HUDEP-2 (cell line): ENCODE data around the gene ERICH6.
A peak's percentile ranks its signal among the peaks of the same experiment; 100 is the strongest.

Experiments
- DNase-seq, 76 experiments: peaks; one replicate each; lab custom pipeline; 2025; ENCODE audit not compliant: unreplicated experiment in 76 of 76; lab: John Stamatoyannopoulos, UW

Gene ERICH6

GRCh38 chr3:150737874-150738679 is 34.4 kb upstream of the ERICH6 start:
- peak in 71 of 76 experiments; percentile 16 to 87 (median 62) for DNase-seq

GRCh38 chr3:150736903-150737832 is 33.4 kb upstream of the ERICH6 start:
- DNase-seq: no peak

GRCh38 chr3:150736316-150736719 is 32.6 kb upstream of the ERICH6 start:
- no peak for DNase-seq

GRCh38 chr3:150734795-150735119 is 31.0 kb upstream of the ERICH6 start:
- no peak for DNase-seq

GRCh38 chr3:150733936-150734794 is 30.4 kb upstream of the ERICH6 start:
- peak in 56 of 76 experiments; percentile 26 to 90 (median 66) for DNase-seq

GRCh38 chr3:150733373-150733935 is 29.7 kb upstream of the ERICH6 start:
- DNase-seq: peak in 74 of 76 experiments; percentile 67 to 98 (median 91)

- peak in 74 of 76 experiments; percentile 17 to 88 (median 64) for DNase-seq
Observed at GRCh38 chr3:150729682-150730360, 26.1 kb upstream of the ERICH6 start.

- DNase-seq: peak in 52 of 76 experiments; percentile 7 to 70 (median 31)
Observed at GRCh38 chr3:150727653-150728502, 24.2 kb upstream of the ERICH6 start.

- peak in 12 of 76 experiments; percentile 3 to 35 (median 25) for DNase-seq
Observed at GRCh38 chr3:150725548-150725947, 21.8 kb upstream of the ERICH6 start.

- DNase-seq: no peak
Observed at GRCh38 chr3:150723946-150724345, 20.2 kb upstream of the ERICH6 start.

GRCh38 chr3:150722267-150722666 is 18.5 kb upstream of the ERICH6 start:
- DNase-seq: no peak

GRCh38 chr3:150721285-150722130 is 17.8 kb upstream of the ERICH6 start:
- DNase-seq: peak in 31 of 76 experiments; percentile 10 to 75 (median 50)

GRCh38 chr3:150720444-150720843 is 16.7 kb upstream of the ERICH6 start:
- DNase-seq: no peak

GRCh38 chr3:150710097-150710496 is 6.4 kb upstream of the ERICH6 start:
- no peak for DNase-seq

- no peak for DNase-seq
Observed at GRCh38 chr3:150703299-150703755, 393 bp downstream of the ERICH6 start.

- no peak for DNase-seq
Observed at GRCh38 chr3:150699068-150699639, 4.6 kb downstream of the ERICH6 start.

- DNase-seq: no peak
Observed at GRCh38 chr3:150697646-150698045, 6.1 kb downstream of the ERICH6 start.
